MCF 10A (cell line): ENCODE results near the gene ZIC5. TPM values are rescaled to one million over a fixed set of nuclear protein-coding genes. Genes with fewer than 3 reads are reported as not detected.

Experiments
- BruUV-seq: library from RNA; stranded (reverse); fragments of 400-500 nt; replicated peaks from 2 replicates; lab custom pipeline; 2021; lab: Mats Ljungman, UMichigan
- CTCF ChIA-PET: fragments of 300-600 bp; sonication (Branson Sonifier 250); formaldehyde crosslinking; extraction: SDS; loops from one replicate; lab custom pipeline; 2021; ENCODE audit warnings: antibody characterized with exemption, inconsistent platforms; lab: Yijun Ruan, JAX
- POLR2A ChIA-PET: fragments of 300-600, 350-650 bp; sonication (Branson Sonifier 250); formaldehyde crosslinking; extraction: SDS; loops from one replicate; lab custom pipeline; 2020; ENCODE audit warnings: antibody characterized with exemption, inconsistent platforms; lab: Yijun Ruan, JAX
- DNase-seq: peaks from one replicate; pipeline ENCODE4 v3.0.0-alpha.2; 2018; ENCODE audit not compliant: unreplicated experiment
- H3K27ac Mint-ChIP-seq: one replicate; pipeline ENCODE4 v1.8.0; 2022; ENCODE audit warnings: mild to moderate bottlenecking, low read depth, mixed read lengths; ENCODE audit not compliant: unreplicated experiment
- H3K27me3 Mint-ChIP-seq: one replicate; pipeline ENCODE4 v1.8.0; 2022; ENCODE audit warnings: mixed read lengths; ENCODE audit not compliant: insufficient read depth, unreplicated experiment
- H3K36me3 Mint-ChIP-seq: one replicate; pipeline ENCODE4 v1.8.0; 2022; ENCODE audit warnings: mild to moderate bottlenecking, moderate library complexity, mixed read lengths; ENCODE audit not compliant: insufficient read depth, unreplicated experiment
- H3K4me1 Mint-ChIP-seq: one replicate; pipeline ENCODE4 v1.8.0; 2022; ENCODE audit warnings: mixed read lengths; ENCODE audit not compliant: insufficient read depth, unreplicated experiment
- H3K4me3 Mint-ChIP-seq: one replicate; pipeline ENCODE4 v1.8.0; 2022; ENCODE audit warnings: mild to moderate bottlenecking, moderate library complexity, mixed read lengths; ENCODE audit not compliant: unreplicated experiment
- H3K9me3 Mint-ChIP-seq: one replicate; pipeline ENCODE4 v1.8.0; 2022; ENCODE audit warnings: mixed read lengths; ENCODE audit not compliant: unreplicated experiment
- intact Hi-C: fragments of 100-400 bp; cut with micrococcal nuclease; formaldehyde crosslinking; loops from 2 replicates; pipeline ENCODE4 v1.14.1; 2022
- total RNA-seq: library from RNA; stranded (reverse); gene quantifications from 2 replicates; pipeline ENCODE4 v1.2.3, GENCODE V29; 2022
- TF ChIP-seq, protein P1 (sequence below): fragments of 200-600 bp; IDR thresholded peaks from one replicate; pipeline ENCODE4 v1.8.0; 2022; ENCODE audit warnings: antibody characterized with exemption, mild to moderate bottlenecking; ENCODE audit not compliant: unreplicated experiment

Gene ZIC5
- total RNA-seq, 1 experiment from 2014 or later, result not detected

DNA sequence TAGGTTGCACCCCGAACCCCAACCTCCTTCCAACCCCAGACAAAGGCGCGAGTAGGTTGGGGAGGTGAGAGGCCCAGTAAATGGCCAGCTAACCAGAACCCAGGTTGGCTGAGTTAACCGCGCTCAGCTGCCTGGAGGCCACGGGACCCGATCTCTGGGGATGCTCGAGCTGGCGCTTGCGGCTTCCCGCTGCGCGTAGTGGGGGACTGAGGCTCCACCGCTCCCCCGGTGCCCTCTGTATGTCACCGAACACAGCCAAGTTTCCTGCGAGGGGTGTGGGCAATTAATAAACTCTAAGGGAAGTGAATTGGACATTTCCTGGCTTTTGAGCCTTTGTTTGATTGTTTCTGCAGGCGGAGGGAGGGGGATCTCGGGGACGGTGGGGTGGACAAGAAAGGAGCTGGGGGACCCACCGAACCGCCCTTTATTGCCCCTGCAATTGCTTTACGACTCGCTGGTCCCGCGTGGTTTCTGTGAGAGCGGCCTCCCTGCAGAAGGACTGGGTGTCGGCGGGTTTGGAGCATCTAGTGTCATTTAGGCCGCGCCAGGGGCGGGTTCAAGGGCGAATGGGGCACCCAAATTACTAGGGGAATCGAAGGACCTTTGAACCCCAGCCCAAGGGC, 3.5 kb upstream of the ZIC5 start:
- TF ChIP-seq, protein P1, sequence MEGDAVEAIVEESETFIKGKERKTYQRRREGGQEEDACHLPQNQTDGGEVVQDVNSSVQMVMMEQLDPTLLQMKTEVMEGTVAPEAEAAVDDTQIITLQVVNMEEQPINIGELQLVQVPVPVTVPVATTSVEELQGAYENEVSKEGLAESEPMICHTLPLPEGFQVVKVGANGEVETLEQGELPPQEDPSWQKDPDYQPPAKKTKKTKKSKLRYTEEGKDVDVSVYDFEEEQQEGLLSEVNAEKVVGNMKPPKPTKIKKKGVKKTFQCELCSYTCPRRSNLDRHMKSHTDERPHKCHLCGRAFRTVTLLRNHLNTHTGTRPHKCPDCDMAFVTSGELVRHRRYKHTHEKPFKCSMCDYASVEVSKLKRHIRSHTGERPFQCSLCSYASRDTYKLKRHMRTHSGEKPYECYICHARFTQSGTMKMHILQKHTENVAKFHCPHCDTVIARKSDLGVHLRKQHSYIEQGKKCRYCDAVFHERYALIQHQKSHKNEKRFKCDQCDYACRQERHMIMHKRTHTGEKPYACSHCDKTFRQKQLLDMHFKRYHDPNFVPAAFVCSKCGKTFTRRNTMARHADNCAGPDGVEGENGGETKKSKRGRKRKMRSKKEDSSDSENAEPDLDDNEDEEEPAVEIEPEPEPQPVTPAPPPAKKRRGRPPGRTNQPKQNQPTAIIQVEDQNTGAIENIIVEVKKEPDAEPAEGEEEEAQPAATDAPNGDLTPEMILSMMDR, result no peak
- Mint-ChIP-seq H3K9me3 (no peaks in the 10 kb centered on the region), H3K4me1 (no peaks in the 10 kb centered on the region), H3K27me3 (peaks cover 12% of the 10 kb centered on the region), H3K27ac (no peak overlapping the region), H3K36me3 (no peaks in the 10 kb centered on the region), H3K4me3 (no peak overlapping the region)
- BruUV-seq, result no TSS peak
- intact Hi-C loops, result no loop called here
- ChIA-PET CTCF (no interaction called here), POLR2A (no interaction called here)
- no peak for DNase-seq

- CTCF ChIA-PET, result no interaction called here
These were observed 2.9 kb upstream of the ZIC5 start for GRCh38 chr13:99974296-99974938.

DNA sequence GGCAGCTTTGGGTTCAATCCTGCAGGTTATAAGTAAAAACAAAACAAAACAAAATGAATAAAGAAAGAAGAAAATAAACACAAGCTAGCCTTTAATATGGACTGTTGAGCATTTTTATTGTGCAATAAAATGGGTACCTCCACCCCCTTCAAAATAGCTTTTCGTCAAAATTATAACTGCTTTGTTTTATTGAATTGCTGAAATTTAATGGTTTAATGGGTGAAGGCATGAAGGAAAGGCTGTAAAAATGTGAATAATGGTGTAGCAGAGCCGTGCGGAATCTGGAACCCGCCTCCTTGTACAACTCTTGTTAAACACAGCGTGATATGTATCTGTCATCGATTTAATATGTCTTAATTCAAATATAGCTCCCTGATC, 2.2 kb upstream of the ZIC5 start:
- peaks cover 21% of the 10 kb centered on the region for H3K27me3 Mint-ChIP-seq
- CTCF ChIA-PET, result no interaction called here

More at GRCh38 chr13:99974296-99974938, 2.9 kb upstream of the ZIC5 start:
- DNase-seq, result no peak
- intact Hi-C loops, result no loop called here
- TF ChIP-seq, protein P1, result no peak
- Mint-ChIP-seq H3K27me3 (peaks cover 19% of the 10 kb centered on the region), H3K9me3 (no peaks in the 10 kb centered on the region), H3K4me3 (no peak overlapping the region), H3K36me3 (no peaks in the 10 kb centered on the region), H3K4me1 (no peaks in the 10 kb centered on the region), H3K27ac (no peak overlapping the region)
- POLR2A ChIA-PET, result no interaction called here
- BruUV-seq, result no TSS peak

GRCh38 chr13:99973163-99973807, 1.7 kb upstream of the ZIC5 start:
- no peak for DNase-seq
- H3K4me1 Mint-ChIP-seq, result no peaks in the 10 kb centered on the region
- no peak overlapping the region for H3K27ac Mint-ChIP-seq
- no peaks in the 10 kb centered on the region for H3K36me3 Mint-ChIP-seq
- no peaks in the 10 kb centered on the region for H3K9me3 Mint-ChIP-seq
- ChIA-PET CTCF (no interaction called here), POLR2A (no interaction called here)
- intact Hi-C loops, result no loop called here
- H3K27me3 Mint-ChIP-seq, result peaks cover 21% of the 10 kb centered on the region
- H3K4me3 Mint-ChIP-seq, result no peak overlapping the region
- BruUV-seq, result no TSS peak
- TF ChIP-seq, protein P1, result no peak

More for the DNA sequence above, 2.2 kb upstream of the ZIC5 start:
- no peak for DNase-seq
- TF ChIP-seq, protein P1, result no peak
- POLR2A ChIA-PET, result no interaction called here
- BruUV-seq, result no TSS peak
- H3K27ac Mint-ChIP-seq, result no peak overlapping the region
- H3K9me3 Mint-ChIP-seq, result no peaks in the 10 kb centered on the region
- no peak overlapping the region for H3K4me3 Mint-ChIP-seq
- H3K36me3 Mint-ChIP-seq, result no peaks in the 10 kb centered on the region
- intact Hi-C loops, result no loop called here
- no peaks in the 10 kb centered on the region for H3K4me1 Mint-ChIP-seq
